Right ventricle myocardium superior (tissue), 1 donor: ENCODE measurements around the gene NPAS3. TPM values are rescaled to one million over a fixed set of nuclear protein-coding genes. Genes with fewer than 3 reads are reported as not detected.

Experiments
- ATAC-seq: fragments of 200-7000 bp; cut with Tn5 transposase; one replicate; pipeline ENCODE4 v1.9.1; 2020; ENCODE audit warnings: mild to moderate bottlenecking; ENCODE audit not compliant: poor library complexity
- DNase-seq: peaks from one replicate; pipeline ENCODE4 v3.0.0-alpha.2; 2020
- intact Hi-C: fragments of 100-400 bp; cut with DNase I; formaldehyde crosslinking; loops from one replicate; pipeline ENCODE4 v1.11.2; 2022
- total RNA-seq: library from RNA; stranded (reverse); fragmentation: NEBNext Ultra II Directional; extraction: Animal tissue kit (Norgen Biotek cat#: 25700); gene quantifications from one replicate; pipeline ENCODE4 v1.2.1, GENCODE V29; 2021
- donor health status: DM: no; HTN: yes; CAD: no; lungs with severe emphysema.

The NPAS3 gene
- total RNA-seq, 1 donor from 2014 or later: 1.7 TPM

DNA sequence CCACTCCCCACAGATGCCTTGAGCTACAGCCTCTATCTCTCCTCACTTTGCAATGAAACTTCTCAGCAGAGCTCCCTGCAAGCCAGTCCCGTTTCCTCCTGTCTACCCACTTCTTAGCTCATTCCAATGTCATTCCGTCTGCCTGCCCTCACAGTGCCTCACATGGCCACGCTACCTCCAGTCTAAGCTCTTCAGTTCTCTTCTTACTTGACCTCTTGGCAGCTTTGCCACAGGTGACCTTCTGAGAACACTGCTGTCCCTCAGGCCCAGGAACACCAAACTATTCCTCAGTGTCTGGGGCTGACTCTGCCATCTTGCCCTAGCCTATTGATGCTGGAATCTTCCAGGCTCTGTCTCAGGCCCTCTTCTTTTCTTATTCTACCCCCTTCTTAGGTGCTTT, 902.1 kb downstream of the NPAS3 start:
- intact Hi-C loops: loop anchor here (5.0 to 10.0 kb wide), 2 partner anchors 104 to 462 kb away; no protein-coding TSS in a partner anchor
- no peak for ATAC-seq

DNA sequence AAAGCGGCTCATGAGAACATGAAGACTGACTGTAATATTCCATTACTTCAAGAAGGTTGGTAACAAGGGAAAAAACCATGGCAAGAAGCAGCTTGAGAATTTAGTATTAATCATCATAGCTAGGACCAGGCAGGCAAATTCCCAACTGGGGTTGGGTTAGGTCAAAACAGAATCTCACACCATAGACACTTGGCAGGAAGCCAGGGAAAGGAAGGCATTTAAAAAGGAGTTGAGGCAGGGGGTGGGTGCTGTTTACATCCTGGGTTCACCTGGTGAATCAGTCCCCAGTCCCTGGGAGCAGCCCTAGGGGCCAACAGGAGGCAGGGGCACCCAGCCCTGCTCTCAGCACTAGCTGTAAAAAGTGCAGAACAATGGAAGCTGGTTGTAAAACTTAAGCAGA, 903.6 kb downstream of the NPAS3 start:
- ATAC-seq (no peak), DNase-seq (no peak)
- intact Hi-C loops: loop anchor here (5.0 to 10.0 kb wide), 2 partner anchors 103 to 460 kb away; no protein-coding TSS in a partner anchor

More for the DNA sequence above, 902.1 kb downstream of the NPAS3 start:
- no peak for DNase-seq

GRCh38 chr14:33844118-33844517, 905.4 kb downstream of the NPAS3 start:
- ATAC-seq (no peak), DNase-seq (no peak)
- intact Hi-C loops: loop anchor here (5.0 to 10.0 kb wide), 2 partner anchors 101 to 458 kb away; no protein-coding TSS in a partner anchor

DNA sequence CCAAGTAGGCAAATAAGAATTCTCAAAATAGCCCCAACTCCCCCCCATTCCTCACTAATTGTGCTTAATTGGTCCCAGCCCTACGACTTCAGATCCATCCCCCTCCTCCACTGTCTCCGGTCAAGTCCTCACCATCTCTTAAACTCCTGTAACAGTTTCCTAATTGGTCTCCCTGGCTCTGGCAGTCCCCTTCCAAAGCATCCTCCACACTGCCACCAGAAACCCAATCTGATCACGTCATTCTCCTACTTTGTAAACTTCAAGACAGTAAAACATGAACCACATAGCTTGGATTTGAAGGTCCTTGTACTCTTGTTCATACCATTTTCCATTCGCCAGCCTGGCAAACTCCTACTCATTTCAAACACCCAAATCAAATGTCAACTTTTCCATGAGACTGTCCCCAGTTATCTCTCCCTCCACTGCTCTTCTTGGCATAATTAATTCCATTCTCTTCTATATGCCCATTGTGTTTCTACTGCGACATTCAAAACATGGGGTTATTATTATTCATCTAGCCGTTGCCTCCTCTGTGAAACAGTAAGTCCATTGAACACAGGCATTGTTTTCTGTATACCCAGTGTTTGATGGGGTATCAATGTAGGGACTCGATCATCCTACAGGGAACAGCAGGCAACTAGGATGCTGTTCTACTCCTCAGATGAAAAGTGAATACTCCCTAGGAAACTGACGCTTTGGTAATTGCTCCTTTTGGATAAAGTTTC, 907.6 kb downstream of the NPAS3 start:
- DNase-seq (no peak), ATAC-seq (no peak)
- intact Hi-C loops: loop anchor here (5.0 to 10.0 kb wide), 2 partner anchors 99 to 256 kb away; no protein-coding TSS in a partner anchor

DNA sequence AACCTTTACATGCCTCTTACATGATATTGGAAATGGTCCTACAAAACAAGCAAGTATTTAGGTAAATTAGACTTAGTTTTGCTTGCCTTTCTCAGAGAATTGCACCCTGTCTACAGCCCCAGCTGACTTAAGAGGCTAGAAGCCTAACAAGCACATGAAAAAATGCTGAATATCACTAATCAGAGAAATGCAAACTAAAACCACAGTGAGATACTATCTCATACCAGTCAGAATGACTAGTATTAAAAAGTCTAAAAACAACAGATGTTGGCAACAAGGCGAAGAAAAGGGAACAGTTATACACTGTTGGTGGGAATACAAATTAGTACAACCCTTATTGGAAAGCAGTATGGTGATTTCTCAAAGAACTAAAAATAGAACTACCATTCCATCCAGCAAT, 908.4 kb downstream of the NPAS3 start:
- no peak for ATAC-seq

GRCh38 chr14:33848009-33848408, 909.3 kb downstream of the NPAS3 start:
- DNase-seq (no peak), ATAC-seq (no peak)
- intact Hi-C loops: loop anchor here (5.0 to 10.0 kb wide), 2 partner anchors 97 to 254 kb away; no protein-coding TSS in a partner anchor

More for the DNA sequence above, 908.4 kb downstream of the NPAS3 start:
- DNase-seq: no peak
- intact Hi-C loops: loop anchor here (5.0 to 10.0 kb wide), 2 partner anchors 98 to 255 kb away; no protein-coding TSS in a partner anchor

DNA sequence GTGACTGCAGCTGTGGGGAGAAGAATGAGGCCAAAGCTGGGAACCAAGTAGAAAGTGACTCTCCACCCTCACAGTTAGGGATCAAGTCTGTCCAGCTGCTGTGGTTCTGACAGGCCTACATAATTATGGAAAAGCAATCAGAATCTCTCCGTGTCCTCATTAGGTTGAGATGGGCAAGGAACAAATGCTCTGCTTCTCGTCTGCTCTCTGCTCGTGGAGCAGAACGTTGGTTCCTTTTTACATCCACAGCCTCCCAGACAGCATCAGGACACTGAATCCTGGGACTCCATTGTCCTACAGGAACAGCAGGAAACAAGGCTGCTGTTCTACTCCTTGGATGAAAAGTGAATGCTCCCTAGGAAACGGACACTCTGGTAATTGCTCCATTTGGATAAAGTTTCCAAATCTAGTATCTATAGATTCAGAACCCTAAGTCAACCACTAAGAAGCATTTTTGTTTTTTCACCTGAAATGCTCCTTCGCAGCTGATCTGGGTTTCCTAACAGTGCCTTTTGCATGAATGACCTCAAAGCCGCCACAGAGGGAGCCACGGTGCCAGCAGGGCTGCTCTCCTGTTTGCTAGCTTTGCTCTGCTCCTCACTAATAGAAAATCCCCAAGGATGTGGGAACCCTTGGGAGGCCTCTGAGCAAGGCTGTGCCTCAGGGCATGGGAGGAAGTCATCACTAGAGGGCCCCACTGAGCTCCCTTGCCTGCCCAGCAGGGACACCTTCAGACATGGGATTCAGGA, 910.2 kb downstream of the NPAS3 start:
- intact Hi-C loops: loop anchor here (5.0 to 10.0 kb wide), 2 partner anchors 96 to 253 kb away; no protein-coding TSS in a partner anchor
- DNase-seq: peak; percentile 67
- ATAC-seq: peak; percentile 92

DNA sequence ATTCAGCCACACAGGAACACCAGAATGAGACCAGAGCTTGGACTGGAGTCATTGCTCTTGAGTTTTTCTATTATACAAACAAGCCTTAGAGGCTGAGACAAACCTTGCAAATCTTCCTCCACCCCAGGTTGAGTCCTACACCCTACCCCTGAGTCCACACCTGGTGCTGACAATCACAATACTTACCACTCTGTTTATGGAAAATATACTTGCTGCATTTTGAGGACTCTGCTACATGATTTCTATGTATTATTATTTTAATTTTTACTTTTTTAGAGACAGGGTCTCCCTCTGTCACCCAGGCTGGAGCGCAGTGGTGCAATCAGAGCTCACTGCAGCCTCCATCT, 910.7 kb downstream of the NPAS3 start:
- intact Hi-C loops: loop anchor here (5.0 to 10.0 kb wide), 2 partner anchors 95 to 253 kb away; no protein-coding TSS in a partner anchor
- DNase-seq (no peak), ATAC-seq (no peak)

GRCh38 chr14:33850826-33851225, 912.1 kb downstream of the NPAS3 start:
- no peak for ATAC-seq

GRCh38 chr14:33851366-33851765, 912.7 kb downstream of the NPAS3 start:
- no peak for ATAC-seq

More at GRCh38 chr14:33850826-33851225, 912.1 kb downstream of the NPAS3 start:
- no peak for DNase-seq
- intact Hi-C loops: no loop called here

DNA sequence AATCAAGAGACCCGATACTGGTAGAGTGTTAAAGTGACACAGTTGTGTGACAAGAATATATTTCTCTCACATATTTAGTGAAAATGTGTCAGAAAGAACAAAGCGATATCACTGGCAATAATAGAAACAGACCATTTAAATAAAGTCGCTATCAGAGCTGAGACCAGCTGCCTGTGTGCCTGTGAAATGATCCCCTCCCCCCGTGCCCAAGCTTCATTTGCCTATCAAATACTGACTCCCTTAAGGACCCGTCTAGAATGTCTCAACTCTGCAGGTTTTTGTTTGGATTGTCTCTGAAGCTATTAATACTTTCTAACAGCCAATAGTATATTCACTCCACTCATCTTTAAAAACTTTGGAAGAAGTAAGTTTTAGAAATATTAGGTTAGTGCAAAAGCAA, 913.3 kb downstream of the NPAS3 start:
- ATAC-seq: peak; percentile 40
- intact Hi-C loops: no loop called here
- no peak for DNase-seq

More at GRCh38 chr14:33851366-33851765, 912.7 kb downstream of the NPAS3 start:
- no peak for DNase-seq
- intact Hi-C loops: no loop called here
